Neural progenitor cell (in vitro differentiated cells): Measurements from ENCODE around the gene HNRNPM. TPM values are rescaled to one million over a fixed set of nuclear protein-coding genes. Genes with fewer than 3 reads are reported as not detected.

Experiments
- DNase-seq: peaks from one replicate; pipeline ENCODE4 v3.0.0-alpha.2; 2016; ENCODE audit warnings: low spot score
- H2AFZ ChIP-seq: fragments of 200-600 bp; sonication (generic); replicated peaks from 2 replicates; pipeline ENCODE4 v1.6.1; 2016; ENCODE audit warnings: antibody characterized with exemption
- H3F3A ChIP-seq: fragments of 200-600 bp; sonication (generic); 2 replicates; pipeline ENCODE4 v1.6.1; 2016; ENCODE audit warnings: antibody characterized with exemption, low read depth
- H3K27ac ChIP-seq: fragments of 200-600 bp; sonication (generic); 2 replicates; pipeline ENCODE4 v1.5.1; 2016; ENCODE audit warnings: mild to moderate bottlenecking
- H3K27me3 ChIP-seq: fragments of 200-600 bp; sonication (generic); 2 replicates; pipeline ENCODE4 v1.6.1; 2016; ENCODE audit warnings: mild to moderate bottlenecking, moderate library complexity
- H3K36me3 ChIP-seq: fragments of 200-600 bp; sonication (generic); 2 replicates; pipeline ENCODE4 v1.5.1; 2016
- H3K4me1 ChIP-seq: fragments of 200-600 bp; sonication (generic); 2 replicates; pipeline ENCODE4 v1.6.1; 2016; ENCODE audit warnings: mixed run types
- H3K4me2 ChIP-seq: fragments of 200-600 bp; sonication (generic); 2 replicates; pipeline ENCODE4 v1.6.1; 2016
- H3K4me3 ChIP-seq: fragments of 200-600 bp; sonication (generic); 2 replicates; pipeline ENCODE4 v1.5.1; 2016
- H3K79me2 ChIP-seq: fragments of 200-600 bp; sonication (generic); 2 replicates; pipeline ENCODE4 v1.6.1; 2016; ENCODE audit warnings: low read depth
- H3K9ac ChIP-seq: fragments of 200-600 bp; sonication (generic); 2 replicates; pipeline ENCODE4 v1.6.1; 2016
- H3K9me3 ChIP-seq: fragments of 200-600 bp; sonication (generic); 2 replicates; pipeline ENCODE4 v1.5.1; 2016; ENCODE audit warnings: low read depth
- H4K20me1 ChIP-seq: fragments of 200-600 bp; sonication (generic); 2 replicates; pipeline ENCODE4 v1.6.1; 2016; ENCODE audit warnings: low read depth
- H3K27ac Mint-ChIP-seq: 3 replicates; pipeline ENCODE4 v1.8.0; 2021; ENCODE audit warnings: mixed read lengths
- H3K27me3 Mint-ChIP-seq: 2 replicates; pipeline ENCODE4 v1.8.0; 2022; ENCODE audit warnings: low read depth, mild to moderate bottlenecking, inconsistent platforms, moderate library complexity, mixed read lengths; ENCODE audit not compliant: insufficient read depth
- H3K36me3 Mint-ChIP-seq: 3 replicates; pipeline ENCODE4 v1.8.0; 2021; ENCODE audit warnings: mixed read lengths
- H3K4me1 Mint-ChIP-seq: 3 replicates; pipeline ENCODE4 v1.8.0; 2021; ENCODE audit warnings: mixed read lengths
- H3K4me3 Mint-ChIP-seq: 3 replicates; pipeline ENCODE4 v1.8.0; 2021; ENCODE audit warnings: mild to moderate bottlenecking, moderate library complexity, mixed read lengths
- H3K9me3 Mint-ChIP-seq: 3 replicates; pipeline ENCODE4 v1.8.0; 2020; ENCODE audit warnings: mixed read lengths
- EZH2 ChIP-seq: fragments of 200-600 bp; sonication (generic); IDR thresholded peaks from 2 replicates; pipeline ENCODE4 v1.6.1; 2017; ENCODE audit warnings: antibody characterized with exemption, mild to moderate bottlenecking, moderate library complexity
- EZH2phosphoT487 ChIP-seq: fragments of 200-600 bp; sonication (generic); IDR thresholded peaks from 2 replicates; pipeline ENCODE4 v1.6.1; 2017; ENCODE audit warnings: antibody characterized with exemption
- total RNA-seq: library from RNA; depleted of rRNA; stranded (reverse); fragments of >200 nt; gene quantifications from 2 replicates; pipeline ENCODE4 v1.2.3, GENCODE V29; 2015; ENCODE audit warnings: low replicate concordance
- TF ChIP-seq, protein P1 (sequence below): fragments of 200-600 bp; sonication (generic); IDR thresholded peaks from 2 replicates; pipeline ENCODE4 v1.5.1; 2017; ENCODE audit warnings: antibody characterized with exemption, mild to moderate bottlenecking

The HNRNPM gene
- total RNA-seq, 1 donor from 2014 or later = 118 TPM

DNA sequence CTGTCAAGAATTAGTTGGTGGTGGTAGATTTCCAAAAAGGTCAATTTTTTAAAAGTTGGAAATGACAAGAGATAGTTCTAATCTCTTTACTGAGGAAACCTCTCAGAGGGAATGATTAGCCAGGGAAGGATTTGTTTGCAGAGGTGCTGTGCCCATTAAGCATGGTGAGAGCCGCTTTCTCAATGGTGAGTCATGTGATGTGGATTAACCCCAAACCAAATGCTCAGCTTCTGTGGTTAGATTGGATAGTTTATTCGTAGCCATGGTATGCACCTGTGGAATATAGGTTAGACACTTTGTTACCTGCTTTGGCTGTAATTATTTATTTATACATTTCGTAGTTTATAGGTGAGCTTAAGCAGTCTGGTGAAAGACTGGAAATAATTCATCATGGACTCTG is 7.1 kb downstream of the HNRNPM start:
- TF ChIP-seq EZH2phosphoT487 (no peak), EZH2 (no peak)
- TF ChIP-seq, protein P1, sequence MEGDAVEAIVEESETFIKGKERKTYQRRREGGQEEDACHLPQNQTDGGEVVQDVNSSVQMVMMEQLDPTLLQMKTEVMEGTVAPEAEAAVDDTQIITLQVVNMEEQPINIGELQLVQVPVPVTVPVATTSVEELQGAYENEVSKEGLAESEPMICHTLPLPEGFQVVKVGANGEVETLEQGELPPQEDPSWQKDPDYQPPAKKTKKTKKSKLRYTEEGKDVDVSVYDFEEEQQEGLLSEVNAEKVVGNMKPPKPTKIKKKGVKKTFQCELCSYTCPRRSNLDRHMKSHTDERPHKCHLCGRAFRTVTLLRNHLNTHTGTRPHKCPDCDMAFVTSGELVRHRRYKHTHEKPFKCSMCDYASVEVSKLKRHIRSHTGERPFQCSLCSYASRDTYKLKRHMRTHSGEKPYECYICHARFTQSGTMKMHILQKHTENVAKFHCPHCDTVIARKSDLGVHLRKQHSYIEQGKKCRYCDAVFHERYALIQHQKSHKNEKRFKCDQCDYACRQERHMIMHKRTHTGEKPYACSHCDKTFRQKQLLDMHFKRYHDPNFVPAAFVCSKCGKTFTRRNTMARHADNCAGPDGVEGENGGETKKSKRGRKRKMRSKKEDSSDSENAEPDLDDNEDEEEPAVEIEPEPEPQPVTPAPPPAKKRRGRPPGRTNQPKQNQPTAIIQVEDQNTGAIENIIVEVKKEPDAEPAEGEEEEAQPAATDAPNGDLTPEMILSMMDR = no peak
- H3K9me3 Mint-ChIP-seq = no peaks in the 10 kb centered on the region

DNA sequence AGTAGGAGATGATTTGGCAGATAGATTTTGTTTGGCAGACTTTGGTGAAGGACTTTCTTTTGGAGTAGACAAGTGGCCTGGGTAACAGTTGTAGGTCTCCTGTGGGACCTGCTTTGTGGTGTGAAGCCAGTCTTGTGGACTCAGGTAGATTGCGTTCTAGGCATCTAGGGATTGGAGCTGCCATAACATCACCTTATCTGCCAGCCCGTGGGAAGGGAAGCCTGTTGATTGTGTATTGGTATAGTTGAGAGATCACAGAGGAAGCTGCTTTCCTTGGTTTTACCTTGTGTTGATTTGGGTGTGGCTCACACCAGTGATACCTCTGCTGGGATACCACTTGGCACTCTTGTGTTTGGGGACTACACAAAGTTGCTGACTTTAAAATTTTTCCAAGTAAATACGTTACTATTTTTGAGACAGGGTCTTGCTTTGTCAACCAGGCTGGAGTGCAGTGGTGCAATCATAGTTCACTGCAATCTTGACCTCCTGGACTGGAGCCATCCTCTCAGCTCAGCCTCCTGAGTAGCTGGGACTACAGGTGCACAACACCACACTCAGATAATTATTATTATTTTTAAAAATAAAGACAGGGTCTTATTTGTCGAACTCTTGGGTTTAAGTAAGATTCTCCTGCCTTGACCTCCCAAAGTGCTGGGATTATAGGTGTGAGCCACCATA is 7.8 kb downstream of the HNRNPM start:
- Histone ChIP-seq H3K79me2 (peaks cover 99% of the 10 kb centered on the region), H2AFZ (no peak overlapping the region), H3K36me3 (peaks cover 10% of the 10 kb centered on the region), H3F3A (peaks cover 59% of the 10 kb centered on the region), H3K4me1 (peaks cover 47% of the 10 kb centered on the region), H3K4me3 (no peak overlapping the region), H3K27ac (no peak overlapping the region), H3K9ac (no peak overlapping the region), H3K4me2 (peak overlapping the region; percentile 52), H3K9me3 (no peaks in the 10 kb centered on the region), H4K20me1 (peaks cover 99% of the 10 kb centered on the region), H3K27me3 (no peaks in the 10 kb centered on the region)
- TF ChIP-seq, protein P1 = no peak
- Mint-ChIP-seq H3K36me3 (peaks cover 33% of the 10 kb centered on the region), H3K9me3 (no peaks in the 10 kb centered on the region), H3K27me3 (no peaks in the 10 kb centered on the region), H3K27ac (no peak overlapping the region), H3K4me1 (peaks cover 41% of the 10 kb centered on the region), H3K4me3 (no peak overlapping the region)
- DNase-seq = no peak

More for the DNA sequence above, 7.1 kb downstream of the HNRNPM start:
- Mint-ChIP-seq H3K36me3 (peaks cover 37% of the 10 kb centered on the region), H3K27me3 (peaks cover 2% of the 10 kb centered on the region), H3K27ac (no peak overlapping the region), H3K4me3 (no peak overlapping the region), H3K4me1 (peaks cover 43% of the 10 kb centered on the region)
- Histone ChIP-seq H3F3A (peaks cover 59% of the 10 kb centered on the region), H3K4me2 (peak overlapping the region; percentile 52), H3K9ac (no peak overlapping the region), H4K20me1 (peaks cover 99% of the 10 kb centered on the region), H3K79me2 (peaks cover 99% of the 10 kb centered on the region), H3K9me3 (no peaks in the 10 kb centered on the region), H3K27me3 (no peaks in the 10 kb centered on the region), H2AFZ (no peak overlapping the region), H3K4me1 (peaks cover 47% of the 10 kb centered on the region), H3K27ac (peak overlapping the region; percentile 60), H3K4me3 (no peak overlapping the region), H3K36me3 (peaks cover 6% of the 10 kb centered on the region)
- peak; percentile 40 for DNase-seq

DNA sequence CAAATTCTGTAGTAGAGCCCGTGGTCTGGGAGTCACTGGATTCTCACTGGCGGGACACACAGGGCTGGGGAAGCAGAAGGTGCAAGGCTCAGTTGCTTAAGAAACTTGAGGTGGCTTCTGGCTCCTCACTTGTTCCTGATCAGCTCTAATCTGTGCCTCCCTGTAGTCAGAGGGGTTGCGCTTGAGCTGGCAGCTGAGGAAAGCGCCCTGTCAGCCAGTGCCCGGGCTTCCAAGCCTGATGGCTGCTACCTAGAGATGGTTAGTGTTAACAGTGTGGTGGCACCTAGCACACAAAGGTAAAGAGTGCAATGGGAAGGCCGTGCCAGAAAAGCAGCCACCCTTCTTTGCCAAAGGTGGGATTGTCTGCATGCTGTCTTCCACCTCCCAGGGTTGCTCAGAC is 8.8 kb downstream of the HNRNPM start:
- Histone ChIP-seq H3F3A (peaks cover 61% of the 10 kb centered on the region), H3K27ac (peak overlapping the region; percentile 1), H3K79me2 (peaks cover 99% of the 10 kb centered on the region), H3K27me3 (no peaks in the 10 kb centered on the region), H4K20me1 (peaks cover 99% of the 10 kb centered on the region), H3K36me3 (peaks cover 10% of the 10 kb centered on the region), H2AFZ (no peak overlapping the region), H3K4me3 (no peak overlapping the region), H3K4me1 (peaks cover 48% of the 10 kb centered on the region), H3K4me2 (no peak overlapping the region), H3K9me3 (no peaks in the 10 kb centered on the region), H3K9ac (no peak overlapping the region)
- TF ChIP-seq, protein P1 = no peak
- TF ChIP-seq EZH2phosphoT487 (no peak), EZH2 (no peak)
- H3K27ac Mint-ChIP-seq = no peak overlapping the region
- peaks cover 31% of the 10 kb centered on the region for H3K36me3 Mint-ChIP-seq
- no peaks in the 10 kb centered on the region for H3K9me3 Mint-ChIP-seq
- no peaks in the 10 kb centered on the region for H3K27me3 Mint-ChIP-seq
- no peak overlapping the region for H3K4me3 Mint-ChIP-seq
- peaks cover 45% of the 10 kb centered on the region for H3K4me1 Mint-ChIP-seq
- DNase-seq = no peak
